Measurements from ENCODE around the gene PGAP3.
"Not testable (repeated sequence)": the region's sequence is repeated elsewhere in the genome, so short reads cannot be mapped to it uniquely, and the experiment has no call there.

Gene PGAP3

DNA sequence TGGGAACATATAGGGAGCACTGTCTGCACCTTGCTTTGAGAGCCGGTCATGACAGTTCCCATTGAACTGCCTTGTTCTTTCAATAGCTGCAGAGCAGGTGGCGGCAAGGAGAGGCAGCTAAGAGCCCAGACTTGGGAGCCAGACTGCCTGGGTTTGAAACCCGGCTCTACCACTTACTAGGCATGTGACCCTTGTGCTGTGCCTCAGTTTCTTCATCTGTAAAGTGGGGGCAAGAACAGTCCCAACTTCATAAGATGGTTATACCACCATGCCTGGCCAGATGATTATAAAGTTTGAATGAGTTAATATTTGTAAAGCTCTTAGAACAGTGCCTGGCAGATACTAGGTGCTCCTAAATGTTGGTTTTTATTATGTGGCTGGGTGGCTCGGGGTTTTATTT lies 26.4 kb upstream of the PGAP3 start:
- DNase-seq: no peak

DNA sequence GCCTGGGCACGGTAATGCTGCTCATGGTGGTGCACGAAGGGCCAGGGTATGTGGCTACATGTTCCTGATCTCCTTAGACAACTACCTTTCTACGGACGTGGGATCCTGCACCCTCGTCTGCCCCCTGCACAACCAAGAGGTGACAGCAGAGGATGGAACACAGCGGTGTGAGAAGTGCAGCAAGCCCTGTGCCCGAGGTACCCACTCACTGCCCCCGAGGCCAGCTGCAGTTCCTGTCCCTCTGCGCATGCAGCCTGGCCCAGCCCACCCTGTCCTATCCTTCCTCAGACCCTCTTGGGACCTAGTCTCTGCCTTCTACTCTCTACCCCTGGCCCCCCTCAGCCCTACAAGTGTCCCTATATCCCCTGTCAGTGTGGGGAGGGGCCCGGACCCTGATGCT lies 24.0 kb upstream of the PGAP3 start:
- no peak for DNase-seq

DNA sequence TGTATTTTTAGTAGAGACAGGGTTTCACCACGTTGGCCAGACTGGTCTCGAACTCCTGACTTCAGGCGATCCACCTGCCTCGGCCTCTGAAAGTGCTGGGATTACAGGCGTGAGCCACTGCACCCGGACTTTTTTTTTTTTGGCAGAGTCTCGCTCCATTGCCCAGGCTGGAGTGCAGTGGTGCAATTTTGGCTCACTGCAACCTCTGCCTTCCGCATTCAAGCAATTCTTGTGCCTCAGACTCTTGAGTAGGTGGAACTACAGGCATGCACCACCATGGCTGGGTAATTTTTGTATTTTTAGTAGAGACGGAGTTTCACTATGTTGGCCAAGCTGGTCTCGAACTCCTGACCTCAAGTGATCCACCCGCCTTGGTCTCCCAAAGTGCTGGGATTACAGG lies 23.2 kb upstream of the PGAP3 start:
- DNase-seq: not testable (repeated sequence)

DNA sequence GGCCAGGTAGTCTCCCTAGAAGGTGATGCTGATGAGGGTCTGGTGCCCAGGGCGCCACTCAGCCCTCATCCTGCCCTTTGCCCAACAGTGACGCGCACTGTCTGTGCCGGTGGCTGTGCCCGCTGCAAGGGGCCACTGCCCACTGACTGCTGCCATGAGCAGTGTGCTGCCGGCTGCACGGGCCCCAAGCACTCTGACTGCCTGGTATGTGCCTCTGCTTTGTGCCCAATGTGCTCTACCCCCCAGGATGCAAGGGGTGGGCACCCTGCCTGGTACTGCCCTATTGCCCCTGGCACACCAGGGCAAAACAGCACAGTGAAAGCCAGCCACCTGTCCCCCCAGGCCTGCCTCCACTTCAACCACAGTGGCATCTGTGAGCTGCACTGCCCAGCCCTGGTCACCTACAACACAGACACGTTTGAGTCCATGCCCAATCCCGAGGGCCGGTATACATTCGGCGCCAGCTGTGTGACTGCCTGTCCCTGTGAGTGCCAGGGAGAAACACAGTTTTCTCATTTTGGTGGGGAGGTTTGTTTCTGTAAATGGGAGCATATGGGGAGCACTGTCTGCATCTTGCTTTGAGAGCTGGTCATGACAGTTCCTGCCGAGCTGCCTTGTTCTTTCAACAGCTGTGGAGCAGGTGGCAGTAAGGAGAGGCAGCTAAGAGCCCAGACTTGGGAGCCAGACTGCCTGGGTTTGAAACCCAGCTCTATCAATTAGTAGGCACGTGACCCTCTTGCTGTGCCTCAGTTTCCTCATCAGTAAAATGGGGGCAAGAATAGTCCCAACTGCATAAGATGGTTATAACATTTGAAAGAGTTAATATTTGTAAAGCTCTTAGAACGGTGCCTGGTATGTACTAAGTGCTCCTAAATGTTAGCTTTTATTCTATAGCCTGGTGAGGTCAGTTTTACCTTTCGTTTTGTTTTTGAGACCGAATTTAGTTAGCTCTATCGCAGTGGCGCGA lies 22.4 kb upstream of the PGAP3 start:
- DNase-seq: no peak

DNA sequence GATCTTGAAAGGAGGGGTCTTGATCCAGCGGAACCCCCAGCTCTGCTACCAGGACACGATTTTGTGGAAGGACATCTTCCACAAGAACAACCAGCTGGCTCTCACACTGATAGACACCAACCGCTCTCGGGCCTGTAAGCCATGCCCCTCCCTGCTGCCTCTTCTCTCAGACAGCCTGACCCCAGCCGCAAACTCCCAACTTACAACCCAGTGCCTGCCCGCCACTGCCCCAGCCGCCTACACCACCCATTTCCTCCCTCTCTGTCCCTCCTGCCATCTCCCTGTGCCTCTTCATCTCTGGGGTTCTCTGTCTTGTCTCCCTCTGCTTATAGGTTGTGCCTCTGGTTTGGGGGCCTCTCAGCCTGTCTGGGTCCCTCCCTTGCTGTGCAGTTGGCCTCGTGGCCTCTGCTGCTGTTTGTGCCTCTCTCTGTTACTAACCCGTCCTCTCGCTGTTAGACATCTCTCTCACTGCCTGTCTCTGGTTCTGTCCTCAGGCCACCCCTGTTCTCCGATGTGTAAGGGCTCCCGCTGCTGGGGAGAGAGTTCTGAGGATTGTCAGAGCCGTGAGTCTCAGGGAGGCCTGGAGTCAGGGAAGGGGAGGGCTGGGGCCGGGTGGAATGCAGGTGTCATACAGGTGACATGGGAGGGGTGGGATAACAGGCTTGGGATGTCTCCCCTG lies 21.6 kb upstream of the PGAP3 start:
- DNase-seq: no peak

DNA sequence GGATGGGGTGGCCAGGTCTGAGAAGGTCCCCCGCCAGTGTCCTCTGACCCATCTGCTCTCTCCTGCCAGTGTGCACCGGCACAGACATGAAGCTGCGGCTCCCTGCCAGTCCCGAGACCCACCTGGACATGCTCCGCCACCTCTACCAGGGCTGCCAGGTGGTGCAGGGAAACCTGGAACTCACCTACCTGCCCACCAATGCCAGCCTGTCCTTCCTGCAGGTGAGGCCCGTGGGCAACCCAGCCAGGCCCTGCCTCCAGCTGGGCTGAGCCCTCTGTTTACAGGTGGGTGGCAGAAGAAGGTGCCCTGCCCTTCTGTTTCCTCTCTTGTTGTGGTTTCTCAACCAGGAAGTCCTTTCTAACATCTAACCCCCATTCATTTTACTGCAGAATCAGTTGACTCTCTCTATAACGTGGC lies 19.1 kb upstream of the PGAP3 start:
- DNase-seq: no peak

DNA sequence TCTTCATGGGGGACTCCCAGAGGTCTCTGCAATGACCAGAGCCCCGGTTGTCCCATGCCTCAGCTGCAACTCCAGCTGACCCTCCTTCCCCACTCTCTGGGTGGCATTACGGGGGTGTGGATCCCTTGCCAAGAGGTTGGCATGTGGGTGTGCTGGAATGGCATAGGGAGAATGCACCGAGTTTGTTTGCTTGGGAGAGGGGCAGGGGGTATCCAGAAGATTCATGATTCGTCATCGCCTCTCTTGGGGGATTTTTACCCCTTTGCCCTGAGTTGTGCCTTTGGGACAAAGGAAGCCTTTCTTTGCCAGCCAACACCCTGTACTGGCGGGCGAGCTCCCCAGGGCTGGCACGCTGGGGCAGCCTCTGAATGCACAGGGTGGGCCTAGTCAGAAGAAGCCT lies 18.5 kb upstream of the PGAP3 start:
- DNase-seq: no peak

DNA sequence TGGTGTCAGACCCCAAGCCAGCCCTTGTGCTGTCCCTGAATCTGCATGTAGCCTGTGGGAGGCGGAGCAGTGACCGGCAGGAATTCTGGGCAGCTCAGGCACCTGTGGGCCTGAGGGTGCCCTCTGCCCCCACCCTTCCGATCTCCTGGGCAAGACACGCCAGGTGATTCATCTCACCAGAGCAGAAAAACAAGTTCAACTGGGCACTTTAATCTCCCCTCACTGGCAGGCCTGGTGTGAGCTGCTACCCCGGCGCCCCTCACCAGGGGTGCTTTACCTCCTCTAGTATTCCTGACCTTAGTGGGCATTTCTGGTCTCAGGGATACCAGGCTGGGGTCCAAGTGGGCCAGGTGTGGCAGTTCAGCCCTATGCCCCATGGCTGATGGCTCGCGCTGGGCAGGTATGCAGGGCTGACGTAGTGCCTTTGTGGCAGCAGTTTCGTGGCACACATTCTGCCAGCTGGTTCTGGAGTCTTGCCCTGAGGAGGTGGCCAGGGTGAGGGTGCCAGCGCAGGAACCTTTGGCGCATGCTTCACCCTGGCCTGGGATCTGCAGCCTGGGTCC lies 18.0 kb upstream of the PGAP3 start:
- no peak for DNase-seq

DNA sequence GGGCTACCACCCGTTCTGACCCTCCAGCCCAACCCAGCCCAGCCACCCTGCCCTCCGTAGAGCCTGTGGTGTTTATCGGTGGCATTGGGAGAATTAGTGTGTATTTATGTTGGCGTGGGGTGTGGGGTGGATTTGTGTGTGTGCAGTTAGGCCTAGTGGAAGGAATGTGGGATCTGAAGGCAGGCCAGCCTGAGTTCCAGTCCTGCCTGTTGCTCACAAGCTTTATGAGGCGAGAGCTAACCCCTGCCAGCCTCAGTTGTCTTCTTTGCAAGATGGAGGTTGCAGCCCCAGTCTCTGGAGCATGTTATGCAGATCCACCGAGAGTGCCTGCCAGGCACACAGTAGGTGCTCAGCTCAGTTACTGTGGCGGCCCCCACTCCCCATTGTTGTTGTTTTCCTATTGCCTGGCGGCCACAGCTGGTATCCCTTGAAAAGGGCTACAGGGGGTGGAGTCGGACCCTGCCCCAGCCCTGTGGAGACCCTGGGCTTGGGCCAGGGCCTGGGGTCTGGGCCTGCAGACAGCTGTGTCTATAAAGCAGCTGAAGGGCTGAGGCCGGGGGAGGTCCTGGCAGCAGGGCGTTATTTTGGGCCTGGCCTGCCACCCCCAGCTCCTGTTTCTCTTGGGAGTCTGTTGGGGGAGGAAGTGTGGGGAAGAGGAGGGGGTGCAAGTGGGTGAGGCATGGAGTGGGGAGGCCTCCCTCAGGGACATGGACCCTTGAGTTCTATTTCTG lies 17.1 kb upstream of the PGAP3 start:
- no peak for DNase-seq

DNA sequence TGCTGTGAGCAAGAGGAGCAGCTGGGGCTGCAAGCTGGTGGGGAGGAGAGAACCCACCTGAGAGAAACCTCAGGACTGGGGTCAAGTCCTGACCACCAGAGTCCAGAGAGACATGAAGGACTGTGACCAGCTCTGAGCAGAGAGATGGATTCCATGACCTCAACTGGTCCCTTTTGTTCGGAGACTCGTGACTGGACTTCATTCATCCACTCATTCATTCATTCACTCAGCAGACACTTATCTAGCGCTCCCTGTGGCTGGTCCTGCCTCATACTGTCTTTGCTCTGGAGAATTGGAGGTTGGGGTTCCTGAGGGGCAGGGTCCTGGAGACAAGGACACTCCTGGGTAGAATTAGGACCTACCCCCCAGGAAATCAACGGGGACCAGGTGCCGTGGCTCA lies 16.1 kb upstream of the PGAP3 start:
- DNase-seq: no peak

DNA sequence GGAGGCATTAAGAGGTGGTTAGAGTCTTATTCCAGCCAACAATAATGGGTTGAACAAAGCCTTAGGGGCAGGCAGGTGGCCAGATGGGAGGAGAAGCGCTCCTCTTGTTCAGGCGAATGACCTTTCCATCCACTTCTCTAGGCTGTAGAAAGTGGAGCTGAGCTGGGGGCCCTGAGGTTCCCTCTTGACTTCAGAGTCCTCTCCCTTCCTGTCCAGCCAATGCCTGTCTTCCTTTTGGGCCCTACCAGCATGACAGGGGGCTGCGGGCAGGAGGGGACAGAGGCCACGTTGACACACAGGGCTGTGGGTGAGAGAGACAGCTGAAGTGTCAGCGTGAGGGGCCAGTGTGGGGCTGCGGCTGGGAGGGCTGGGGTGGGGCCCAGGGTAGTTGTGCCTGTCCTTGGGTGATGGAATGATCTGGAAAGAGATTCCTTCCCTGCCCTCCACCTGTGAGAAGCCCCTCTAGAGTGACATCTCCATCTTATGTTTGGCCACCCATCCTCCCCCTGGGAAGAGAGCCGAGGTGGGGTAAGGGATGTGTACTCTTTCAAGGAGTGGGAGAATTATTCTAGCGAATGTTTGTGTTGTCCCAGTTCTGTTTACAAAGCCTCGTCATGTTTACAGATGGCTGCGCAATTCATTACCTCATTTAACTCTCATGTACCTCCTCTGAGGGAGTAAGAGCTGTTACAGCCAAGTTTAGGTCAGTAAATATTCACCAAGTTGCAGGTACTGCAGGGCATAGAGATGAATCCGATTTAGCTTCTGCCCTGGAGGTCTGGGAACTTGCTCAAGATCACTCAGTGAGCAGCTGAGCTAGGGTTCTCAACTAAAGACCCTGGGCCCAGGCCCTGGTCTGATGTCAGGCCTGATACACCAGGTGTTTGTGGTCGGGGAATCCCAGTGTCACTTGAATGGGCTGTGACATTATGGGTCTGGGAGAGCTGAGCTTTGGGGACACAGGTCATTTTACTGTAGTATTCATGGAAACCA lies 15.3 kb upstream of the PGAP3 start:
- no peak for DNase-seq

DNA sequence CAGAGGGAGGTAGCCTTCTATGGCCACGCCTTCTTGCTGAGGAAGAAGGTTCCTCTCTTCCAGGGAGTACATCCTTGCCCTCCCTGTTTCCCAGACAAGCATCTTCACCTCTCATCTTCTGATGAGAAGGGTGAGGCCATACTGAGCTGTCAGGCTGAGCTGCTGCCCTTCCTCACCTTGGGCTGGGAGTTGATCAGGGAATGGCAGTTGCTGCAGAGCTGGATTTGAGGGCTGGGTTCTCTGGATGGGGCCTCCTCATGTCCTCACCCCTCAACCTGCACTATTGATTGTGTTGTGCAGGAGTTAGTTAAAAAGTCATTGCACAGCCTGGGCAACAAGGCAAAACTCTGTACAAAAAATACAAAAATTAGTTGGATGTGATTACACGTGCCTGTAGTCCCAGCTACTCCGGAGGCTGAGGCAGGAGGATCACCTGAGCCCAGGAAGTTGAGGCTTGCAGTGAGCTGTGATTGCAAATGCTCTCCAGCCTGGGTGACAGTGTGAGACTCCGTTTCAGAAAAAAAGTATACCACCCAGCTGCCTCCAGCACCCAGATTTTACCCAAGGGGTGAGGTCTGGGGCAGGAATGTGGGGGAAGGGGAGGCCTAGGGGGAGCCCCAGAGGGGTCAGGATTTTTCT lies 14.0 kb upstream of the PGAP3 start:
- DNase-seq: no peak

DNA sequence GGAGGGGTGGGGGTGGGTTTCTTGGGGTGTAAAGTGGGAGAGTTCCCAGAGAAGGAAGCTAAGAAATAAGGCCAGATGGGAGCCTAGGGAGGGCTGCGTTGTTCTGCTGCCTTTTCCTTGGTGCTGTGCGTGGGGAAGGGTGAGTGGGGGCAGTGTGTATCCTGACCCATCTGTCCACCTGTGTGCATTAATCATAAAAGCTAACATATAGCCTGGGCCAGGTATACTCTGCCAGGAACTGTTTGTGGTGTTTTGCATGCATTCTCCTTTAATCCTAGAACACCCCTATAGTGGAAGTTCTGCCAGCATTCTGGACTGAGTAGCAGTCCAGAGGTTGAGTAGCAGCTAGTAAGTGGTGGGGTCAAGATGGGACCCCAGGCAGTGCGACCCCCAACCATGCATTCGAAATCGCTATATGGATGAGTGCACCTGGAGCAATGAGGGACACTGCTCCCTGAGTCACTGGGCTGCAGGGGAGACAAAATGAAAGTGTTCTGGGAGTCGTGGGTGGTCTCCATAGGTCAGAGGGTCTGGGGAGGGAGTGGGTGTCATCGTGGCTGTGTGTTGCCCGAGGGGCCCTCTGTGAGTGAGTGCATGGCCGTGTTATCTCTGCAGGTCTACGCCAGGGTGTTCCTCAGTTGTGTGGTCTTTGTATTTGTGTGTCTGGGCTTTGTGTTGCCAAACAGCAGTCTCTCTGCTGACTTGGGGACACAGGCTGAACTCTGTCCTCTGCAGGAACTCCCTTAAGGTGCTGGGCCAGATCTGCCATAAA lies 13.3 kb upstream of the PGAP3 start:
- no peak for DNase-seq

DNA sequence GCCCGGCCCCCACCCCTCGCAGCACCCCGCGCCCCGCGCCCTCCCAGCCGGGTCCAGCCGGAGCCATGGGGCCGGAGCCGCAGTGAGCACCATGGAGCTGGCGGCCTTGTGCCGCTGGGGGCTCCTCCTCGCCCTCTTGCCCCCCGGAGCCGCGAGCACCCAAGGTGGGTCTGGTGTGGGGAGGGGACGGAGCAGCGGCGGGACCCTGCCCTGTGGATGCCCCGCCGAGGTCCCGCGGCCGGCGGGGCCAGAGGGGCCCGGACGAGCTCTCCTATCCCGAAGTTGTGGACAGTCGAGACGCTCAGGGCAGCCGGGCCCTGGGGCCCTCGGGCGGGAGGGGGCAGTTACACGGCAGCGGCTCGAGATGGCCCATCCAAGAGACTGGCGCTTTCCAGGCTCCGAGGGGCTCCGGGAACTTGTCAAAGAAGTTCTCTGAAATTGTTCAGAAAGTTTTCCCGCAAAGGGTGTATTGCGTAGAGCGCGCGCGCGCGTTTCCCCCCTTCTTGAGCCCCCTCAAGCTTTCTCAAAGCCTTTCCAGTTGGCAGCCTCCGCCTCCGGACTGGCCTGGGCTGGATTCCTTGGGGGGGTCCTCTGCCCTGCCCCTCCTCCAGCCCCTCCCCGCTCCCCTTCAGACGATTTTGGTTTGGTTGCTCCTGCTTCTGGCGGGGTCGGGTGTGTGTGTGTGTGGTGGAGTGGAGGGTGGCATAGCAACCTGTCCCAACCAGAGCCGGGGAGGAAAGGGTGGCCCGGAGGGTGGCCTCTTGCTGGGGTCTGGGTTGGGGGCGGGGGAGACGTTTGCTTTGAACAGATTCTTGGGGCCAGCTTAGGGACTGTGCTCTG lies 12.5 kb upstream of the PGAP3 start:
- DNase-seq: no peak

DNA sequence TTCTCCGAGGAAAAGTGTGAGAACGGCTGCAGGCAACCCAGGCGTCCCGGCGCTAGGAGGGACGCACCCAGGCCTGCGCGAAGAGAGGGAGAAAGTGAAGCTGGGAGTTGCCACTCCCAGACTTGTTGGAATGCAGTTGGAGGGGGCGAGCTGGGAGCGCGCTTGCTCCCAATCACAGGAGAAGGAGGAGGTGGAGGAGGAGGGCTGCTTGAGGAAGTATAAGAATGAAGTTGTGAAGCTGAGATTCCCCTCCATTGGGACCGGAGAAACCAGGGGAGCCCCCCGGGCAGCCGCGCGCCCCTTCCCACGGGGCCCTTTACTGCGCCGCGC lies 11.9 kb upstream of the PGAP3 start, which contains the start of gene ERBB2:
Gene ERBB2 (plus strand): TSS at position 247 of the 330 bp plus-strand sequence. CDS start 175 bp downstream, outside the sequence.
- no peak for DNase-seq

DNA sequence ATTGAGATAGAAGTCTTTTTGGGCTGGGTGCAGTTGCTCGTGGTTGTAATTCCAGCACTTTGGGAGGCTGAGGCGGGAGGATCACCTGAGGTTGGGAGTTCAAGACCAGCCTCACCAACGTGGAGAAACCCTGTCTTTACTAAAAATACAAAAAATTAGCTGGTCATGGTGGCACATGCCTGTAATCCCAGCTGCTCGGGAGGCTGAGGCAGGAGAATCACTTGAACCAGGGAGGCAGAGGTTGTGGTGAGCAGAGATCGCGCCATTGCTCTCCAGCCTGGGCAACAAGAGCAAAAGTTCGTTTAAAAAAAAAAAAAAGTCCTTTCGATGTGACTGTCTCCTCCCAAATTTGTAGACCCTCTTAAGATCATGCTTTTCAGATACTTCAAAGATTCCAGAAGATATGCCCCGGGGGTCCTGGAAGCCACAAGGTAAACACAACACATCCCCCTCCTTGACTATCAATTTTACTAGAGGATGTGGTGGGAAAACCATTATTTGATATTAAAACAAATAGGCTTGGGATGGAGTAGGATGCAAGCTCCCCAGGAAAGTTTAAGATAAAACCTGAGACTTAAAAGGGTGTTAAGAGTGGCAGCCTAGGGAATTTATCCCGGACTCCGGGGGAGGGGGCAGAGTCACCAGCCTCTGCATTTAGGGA lies 11.4 kb upstream of the PGAP3 start:
- not testable (repeated sequence) for DNase-seq

DNA sequence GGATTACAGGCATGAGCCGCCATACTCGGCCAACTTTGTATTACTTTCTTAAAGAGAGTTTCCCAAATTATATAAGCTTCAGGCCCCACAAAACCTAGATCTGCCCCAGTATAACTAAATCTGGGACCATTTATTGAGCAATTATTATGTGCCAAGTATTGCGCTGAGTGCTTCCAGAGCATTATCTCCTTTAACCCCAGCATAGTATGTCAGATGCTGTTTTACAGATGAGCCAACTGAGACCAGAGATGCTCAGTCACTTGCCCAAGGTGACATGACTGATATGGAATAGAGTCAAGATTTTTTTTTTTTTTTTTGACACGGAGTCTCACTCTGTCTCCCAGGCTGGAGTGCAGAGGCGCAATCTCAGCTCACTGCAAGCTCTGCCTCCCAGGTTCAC lies 10.1 kb upstream of the PGAP3 start:
- DNase-seq: no peak

DNA sequence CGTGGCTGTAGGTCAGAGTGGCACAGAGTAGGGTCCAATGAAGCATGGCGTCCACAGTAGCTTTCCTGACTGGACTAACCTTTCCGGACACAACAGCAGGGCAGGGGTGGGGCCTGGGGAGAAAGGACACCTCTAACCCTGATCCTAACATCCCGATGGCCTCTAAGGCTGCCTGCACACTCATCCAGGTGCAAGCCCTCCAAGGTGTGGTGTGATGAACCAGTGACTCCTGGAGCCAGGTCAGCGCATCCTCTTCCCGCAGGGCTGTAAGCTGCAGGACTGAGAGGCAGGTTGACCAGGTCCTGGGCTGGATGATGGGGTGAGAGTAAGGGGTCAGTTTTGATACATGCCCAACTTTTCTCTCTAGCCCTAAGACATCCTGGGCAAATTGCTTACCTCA lies 8.9 kb upstream of the PGAP3 start:
- no peak for DNase-seq

DNA sequence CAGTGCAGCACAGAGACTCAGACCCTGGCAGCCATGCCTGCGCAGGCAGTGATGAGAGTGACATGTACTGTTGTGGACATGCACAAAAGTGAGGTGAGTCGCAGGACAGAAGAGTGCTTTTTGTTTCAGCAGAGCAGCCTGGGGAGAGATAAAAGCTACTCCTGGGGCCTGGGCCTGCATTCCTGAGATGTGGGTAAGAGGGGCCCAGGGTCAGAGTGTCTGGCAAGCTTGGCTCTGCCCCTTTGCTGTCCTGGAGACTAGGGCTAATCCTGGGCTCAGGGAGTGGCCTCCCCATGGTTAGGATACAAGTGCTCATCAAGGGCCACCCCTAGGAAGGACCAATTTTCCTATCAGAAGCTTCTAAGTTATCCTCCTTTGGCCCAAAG lies 7.2 kb upstream of the PGAP3 start:
- no peak for DNase-seq

Data from GDM1 (cell line).